ENCODE data around the gene ASPSCR1. TPM values are rescaled to one million over a fixed set of nuclear protein-coding genes. Genes with fewer than 3 reads are reported as not detected.

Gene ASPSCR1
- total and polyA plus RNA-seq, 2 of the 13 experiments (the other 11 are each of a cell fraction or from before 2014, with no cell fraction given): 274 to 314 TPM

DNA sequence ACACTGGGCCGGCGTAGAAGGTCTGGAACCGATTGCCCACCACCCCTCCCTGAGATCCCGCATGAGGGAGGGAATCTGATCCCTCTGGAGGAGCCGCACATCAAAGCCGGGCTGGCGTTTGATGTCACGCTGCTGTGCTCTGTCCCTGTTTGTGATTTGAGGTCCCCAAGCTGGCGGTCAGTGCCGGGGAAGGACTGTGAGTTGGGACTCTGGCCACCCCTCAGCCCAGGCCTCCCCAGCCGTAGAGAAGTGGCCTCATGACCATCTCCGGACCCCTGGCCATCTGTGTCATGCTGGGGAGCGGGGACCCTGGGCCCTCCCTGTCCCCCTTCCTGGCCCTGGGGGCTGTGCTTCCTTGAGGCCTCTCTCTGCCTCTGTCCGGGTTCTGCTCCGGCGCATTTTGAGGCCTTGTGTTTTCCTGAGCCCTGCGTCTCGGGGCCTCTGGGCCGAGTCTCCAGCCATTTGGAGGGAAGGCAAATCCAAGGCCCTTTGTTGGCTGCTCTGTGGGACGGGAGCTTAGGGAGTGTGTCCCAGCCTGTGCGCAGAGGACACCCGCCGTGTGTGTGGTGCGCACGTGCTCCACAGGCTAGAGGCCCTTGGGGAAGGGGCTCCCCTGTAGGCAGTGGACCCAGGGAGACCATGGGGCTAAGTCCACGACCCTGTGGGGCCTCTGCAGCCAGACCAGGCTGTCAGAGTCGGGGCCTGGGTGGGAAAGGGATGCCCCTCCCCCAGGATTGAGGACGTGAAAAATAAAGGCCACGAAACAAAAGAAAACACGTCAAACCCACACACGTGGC is 15.1 kb downstream of the ASPSCR1 start (continued):
- TF ChIP-seq, protein P1, sequence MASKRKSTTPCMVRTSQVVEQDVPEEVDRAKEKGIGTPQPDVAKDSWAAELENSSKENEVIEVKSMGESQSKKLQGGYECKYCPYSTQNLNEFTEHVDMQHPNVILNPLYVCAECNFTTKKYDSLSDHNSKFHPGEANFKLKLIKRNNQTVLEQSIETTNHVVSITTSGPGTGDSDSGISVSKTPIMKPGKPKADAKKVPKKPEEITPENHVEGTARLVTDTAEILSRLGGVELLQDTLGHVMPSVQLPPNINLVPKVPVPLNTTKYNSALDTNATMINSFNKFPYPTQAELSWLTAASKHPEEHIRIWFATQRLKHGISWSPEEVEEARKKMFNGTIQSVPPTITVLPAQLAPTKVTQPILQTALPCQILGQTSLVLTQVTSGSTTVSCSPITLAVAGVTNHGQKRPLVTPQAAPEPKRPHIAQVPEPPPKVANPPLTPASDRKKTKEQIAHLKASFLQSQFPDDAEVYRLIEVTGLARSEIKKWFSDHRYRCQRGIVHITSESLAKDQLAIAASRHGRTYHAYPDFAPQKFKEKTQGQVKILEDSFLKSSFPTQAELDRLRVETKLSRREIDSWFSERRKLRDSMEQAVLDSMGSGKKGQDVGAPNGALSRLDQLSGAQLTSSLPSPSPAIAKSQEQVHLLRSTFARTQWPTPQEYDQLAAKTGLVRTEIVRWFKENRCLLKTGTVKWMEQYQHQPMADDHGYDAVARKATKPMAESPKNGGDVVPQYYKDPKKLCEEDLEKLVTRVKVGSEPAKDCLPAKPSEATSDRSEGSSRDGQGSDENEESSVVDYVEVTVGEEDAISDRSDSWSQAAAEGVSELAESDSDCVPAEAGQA (IDR thresholded peaks at IDR 0.05; ENCODE audit: low read depth): no peak; the same call in 1 of the 2 replicates
- TF ChIP-seq, protein P1 (CRISPR knock-in tag; IDR thresholded peaks at IDR 0.05; ENCODE audit: borderline replicate concordance): peak; percentile 93
- peak; percentile 97 for TF ChIP-seq SALL1 (CRISPR knock-in tag; IDR thresholded peaks at IDR 0.05)
- TF ChIP-seq IRX3 (CRISPR knock-in tag; IDR thresholded peaks at IDR 0.05; ENCODE audit: borderline replicate concordance, low read depth): peak; percentile 98
- TF ChIP-seq, protein P2, sequence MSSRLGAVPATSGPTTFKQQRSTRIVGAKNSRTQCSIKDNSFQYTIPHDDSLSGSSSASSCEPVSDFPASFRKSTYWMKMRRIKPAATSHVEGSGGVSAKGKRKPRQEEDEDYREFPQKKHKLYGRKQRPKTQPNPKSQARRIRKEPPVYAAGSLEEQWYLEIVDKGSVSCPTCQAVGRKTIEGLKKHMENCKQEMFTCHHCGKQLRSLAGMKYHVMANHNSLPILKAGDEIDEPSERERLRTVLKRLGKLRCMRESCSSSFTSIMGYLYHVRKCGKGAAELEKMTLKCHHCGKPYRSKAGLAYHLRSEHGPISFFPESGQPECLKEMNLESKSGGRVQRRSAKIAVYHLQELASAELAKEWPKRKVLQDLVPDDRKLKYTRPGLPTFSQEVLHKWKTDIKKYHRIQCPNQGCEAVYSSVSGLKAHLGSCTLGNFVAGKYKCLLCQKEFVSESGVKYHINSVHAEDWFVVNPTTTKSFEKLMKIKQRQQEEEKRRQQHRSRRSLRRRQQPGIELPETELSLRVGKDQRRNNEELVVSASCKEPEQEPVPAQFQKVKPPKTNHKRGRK (CRISPR knock-in tag; IDR thresholded peaks at IDR 0.05): no peak; the same call in 1 of the 2 replicates
- TF ChIP-seq KMT2A (CRISPR knock-in tag; IDR thresholded peaks at IDR 0.05): no peak; the same call in 1 of the 2 replicates
- peak; percentile 97 for TF ChIP-seq WIZ (CRISPR knock-in tag; IDR thresholded peaks at IDR 0.05)
- no peak for TF ChIP-seq ATF7 (IDR thresholded peaks at IDR 0.05)
- peak; percentile 81; the same call in 1 of the 2 replicates for TF ChIP-seq ATF7 (CRISPR knock-in tag; IDR thresholded peaks at IDR 0.05)
- peak; percentile 98; the same call in 1 of the 2 replicates for TF ChIP-seq ZNF225 (CRISPR knock-in tag; IDR thresholded peaks at IDR 0.05)
- TF ChIP-seq, protein P3, sequence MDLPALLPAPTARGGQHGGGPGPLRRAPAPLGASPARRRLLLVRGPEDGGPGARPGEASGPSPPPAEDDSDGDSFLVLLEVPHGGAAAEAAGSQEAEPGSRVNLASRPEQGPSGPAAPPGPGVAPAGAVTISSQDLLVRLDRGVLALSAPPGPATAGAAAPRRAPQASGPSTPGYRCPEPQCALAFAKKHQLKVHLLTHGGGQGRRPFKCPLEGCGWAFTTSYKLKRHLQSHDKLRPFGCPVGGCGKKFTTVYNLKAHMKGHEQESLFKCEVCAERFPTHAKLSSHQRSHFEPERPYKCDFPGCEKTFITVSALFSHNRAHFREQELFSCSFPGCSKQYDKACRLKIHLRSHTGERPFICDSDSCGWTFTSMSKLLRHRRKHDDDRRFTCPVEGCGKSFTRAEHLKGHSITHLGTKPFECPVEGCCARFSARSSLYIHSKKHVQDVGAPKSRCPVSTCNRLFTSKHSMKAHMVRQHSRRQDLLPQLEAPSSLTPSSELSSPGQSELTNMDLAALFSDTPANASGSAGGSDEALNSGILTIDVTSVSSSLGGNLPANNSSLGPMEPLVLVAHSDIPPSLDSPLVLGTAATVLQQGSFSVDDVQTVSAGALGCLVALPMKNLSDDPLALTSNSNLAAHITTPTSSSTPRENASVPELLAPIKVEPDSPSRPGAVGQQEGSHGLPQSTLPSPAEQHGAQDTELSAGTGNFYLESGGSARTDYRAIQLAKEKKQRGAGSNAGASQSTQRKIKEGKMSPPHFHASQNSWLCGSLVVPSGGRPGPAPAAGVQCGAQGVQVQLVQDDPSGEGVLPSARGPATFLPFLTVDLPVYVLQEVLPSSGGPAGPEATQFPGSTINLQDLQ (CRISPR knock-in tag; IDR thresholded peaks at IDR 0.05): peak; percentile 88
